Thoracic aorta (tissue), 2 donors: ENCODE results near the gene BCL6B. TPM values are rescaled to one million over a fixed set of nuclear protein-coding genes. Genes with fewer than 3 reads are reported as not detected.
"Not testable (repeated sequence)": the region's sequence is repeated elsewhere in the genome, so short reads cannot be mapped to it uniquely, and the experiment has no call there.

ENCODE experiments used
- ATAC-seq: fragments of 150-250 bp; one replicate; pipeline ENCODE4 v1.8.0; 2017; ENCODE audit warnings: low read depth; ENCODE audit not compliant: insufficient number of reproducible peaks, low FRiP score
- DNase-seq: peaks from one replicate; pipeline ENCODE4 v3.0.0-alpha.2; 2020; ENCODE audit warnings: low spot score
- H3K27ac ChIP-seq, 2 donors: fragments of 200-600 bp; sonication (generic); 1 replicate in 1 of 2; 2 replicates in 1 of 2; pipeline ENCODE4 v1.5.1; 2016; ENCODE audit warnings: mild to moderate bottlenecking in 2 of 2, moderate library complexity in 2 of 2
- H3K27me3 ChIP-seq: fragments of 200-600 bp; sonication (generic); replicated peaks from 2 replicates; pipeline ENCODE4 v1.6.0; 2016; ENCODE audit warnings: mild to moderate bottlenecking; ENCODE audit not compliant: insufficient read depth
- H3K36me3 ChIP-seq: fragments of 200-600 bp; sonication (generic); one replicate; pipeline ENCODE4 v1.5.1; 2016
- H3K4me1 ChIP-seq, 2 donors: fragments of 200-600 bp; sonication (generic); 1 replicate in 1 of 2; 2 replicates in 1 of 2; pipeline versions ENCODE4 v1.5.1 to v1.6.0; 2016; ENCODE audit warnings: low read depth in 2 of 2, mild to moderate bottlenecking in 1 of 2; ENCODE audit not compliant: control insufficient read depth in 1 of 2
- H3K4me3 ChIP-seq: fragments of 200-600 bp; sonication (generic); 2 replicates; pipeline ENCODE4 v1.5.1; 2016; ENCODE audit warnings: mild to moderate bottlenecking
- H3K9me3 ChIP-seq: fragments of 200-600 bp; sonication (generic); 2 replicates; pipeline ENCODE4 v1.5.1; 2016
- total RNA-seq, 2 donors: library from RNA; depleted of rRNA; stranded (reverse); fragments of >200 nt; gene quantifications; one replicate each; pipeline versions ENCODE4 v1.1.0 to v1.2.3, GENCODE V29; 2016
- TF ChIP-seq, protein P1 (sequence below): fragments of 200-600 bp; sonication (generic); IDR thresholded peaks from one replicate; pipeline ENCODE4 v1.5.1; 2019; ENCODE audit warnings: antibody characterized with exemption

Gene BCL6B
- total RNA-seq, 2 donors from 2014 or later, result 0.95 to 5.7 TPM

DNA sequence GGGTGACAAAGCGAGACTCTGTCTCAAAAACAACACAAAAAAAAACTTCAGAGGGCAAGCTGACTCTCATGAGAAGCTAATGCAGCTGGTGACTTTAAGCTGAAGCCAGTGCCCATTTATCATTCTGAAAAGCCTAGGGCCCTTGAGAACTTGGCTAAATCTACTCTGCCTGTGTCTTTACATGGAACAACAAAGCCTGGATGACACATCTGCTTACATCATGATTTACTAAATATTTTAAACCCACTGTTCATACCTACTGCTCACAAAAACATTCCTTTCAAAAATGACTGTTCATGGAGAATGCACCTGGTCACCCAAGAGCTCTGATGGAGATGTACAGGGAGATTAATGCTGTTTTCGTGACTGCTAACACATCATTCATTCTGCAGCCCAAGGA is 33.1 kb upstream of the BCL6B start:
- no peak overlapping the region for H3K4me3 ChIP-seq
- ATAC-seq, result no peak
- H3K27ac ChIP-seq, result no peak overlapping the region
- H3K27me3 ChIP-seq, result no peaks in the 10 kb centered on the region
- no peak for DNase-seq
- H3K9me3 ChIP-seq, result no peaks in the 10 kb centered on the region
- no peaks in the 10 kb centered on the region for H3K4me1 ChIP-seq
- no peaks in the 10 kb centered on the region for H3K36me3 ChIP-seq
- TF ChIP-seq, protein P1, sequence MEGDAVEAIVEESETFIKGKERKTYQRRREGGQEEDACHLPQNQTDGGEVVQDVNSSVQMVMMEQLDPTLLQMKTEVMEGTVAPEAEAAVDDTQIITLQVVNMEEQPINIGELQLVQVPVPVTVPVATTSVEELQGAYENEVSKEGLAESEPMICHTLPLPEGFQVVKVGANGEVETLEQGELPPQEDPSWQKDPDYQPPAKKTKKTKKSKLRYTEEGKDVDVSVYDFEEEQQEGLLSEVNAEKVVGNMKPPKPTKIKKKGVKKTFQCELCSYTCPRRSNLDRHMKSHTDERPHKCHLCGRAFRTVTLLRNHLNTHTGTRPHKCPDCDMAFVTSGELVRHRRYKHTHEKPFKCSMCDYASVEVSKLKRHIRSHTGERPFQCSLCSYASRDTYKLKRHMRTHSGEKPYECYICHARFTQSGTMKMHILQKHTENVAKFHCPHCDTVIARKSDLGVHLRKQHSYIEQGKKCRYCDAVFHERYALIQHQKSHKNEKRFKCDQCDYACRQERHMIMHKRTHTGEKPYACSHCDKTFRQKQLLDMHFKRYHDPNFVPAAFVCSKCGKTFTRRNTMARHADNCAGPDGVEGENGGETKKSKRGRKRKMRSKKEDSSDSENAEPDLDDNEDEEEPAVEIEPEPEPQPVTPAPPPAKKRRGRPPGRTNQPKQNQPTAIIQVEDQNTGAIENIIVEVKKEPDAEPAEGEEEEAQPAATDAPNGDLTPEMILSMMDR, result no peak

DNA sequence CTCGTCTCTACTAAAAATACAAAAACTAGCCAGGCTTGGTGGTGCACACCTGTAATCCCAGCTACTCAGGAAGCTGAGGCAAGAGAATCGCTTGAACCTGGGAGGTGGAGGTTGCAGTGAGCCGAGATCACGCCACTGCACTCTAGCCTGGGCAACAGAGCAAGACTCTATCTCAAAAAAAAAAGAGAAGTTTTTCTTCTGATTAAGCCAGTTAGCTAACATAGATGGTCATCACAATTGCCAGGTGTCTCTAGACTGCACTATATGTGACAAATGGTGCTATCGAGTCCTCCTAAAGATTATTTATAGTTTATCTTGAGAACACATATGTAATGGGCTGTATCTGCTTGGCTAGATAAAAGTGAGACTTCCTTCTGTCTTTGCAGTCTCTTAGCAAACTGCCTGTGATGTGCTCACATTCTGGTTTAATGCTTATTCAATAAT is 29.2 kb upstream of the BCL6B start:
- not testable (repeated sequence) for H3K9me3 ChIP-seq, ATAC-seq, H3K36me3 ChIP-seq, H3K27me3 ChIP-seq, DNase-seq, H3K27ac ChIP-seq, H3K4me3 ChIP-seq
- peaks cover 11 to 14% of the 10 kb centered on the region in 2 donors for H3K4me1 ChIP-seq

DNA sequence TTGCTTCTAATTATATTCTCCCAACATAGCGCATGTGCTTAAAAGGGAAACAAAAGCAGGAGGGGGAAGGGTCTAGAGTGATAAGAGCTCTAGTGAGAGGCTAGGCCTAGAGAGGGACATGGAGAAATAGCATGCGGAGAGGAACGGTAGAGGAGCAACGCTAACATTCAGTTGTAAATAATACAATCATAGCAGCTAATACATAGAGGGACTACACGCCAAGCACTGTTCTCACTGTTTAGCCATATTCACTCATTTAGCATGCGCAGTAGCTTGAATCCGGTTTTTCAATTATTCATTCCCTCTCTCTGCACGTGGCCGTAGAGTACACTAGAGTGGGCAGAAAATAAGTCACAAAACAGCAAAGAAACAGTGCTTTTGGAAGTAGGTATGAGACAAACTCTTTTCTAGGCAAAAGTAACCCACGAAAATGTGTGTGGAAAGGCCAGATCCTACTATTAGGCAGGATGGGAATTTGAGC is 28.7 kb upstream of the BCL6B start:
- Histone ChIP-seq H3K27ac (no peak overlapping the region), H3K4me1 (peaks cover 11 to 14% of the 10 kb centered on the region in 2 donors)
- TF ChIP-seq, protein P1, result no peak

DNA sequence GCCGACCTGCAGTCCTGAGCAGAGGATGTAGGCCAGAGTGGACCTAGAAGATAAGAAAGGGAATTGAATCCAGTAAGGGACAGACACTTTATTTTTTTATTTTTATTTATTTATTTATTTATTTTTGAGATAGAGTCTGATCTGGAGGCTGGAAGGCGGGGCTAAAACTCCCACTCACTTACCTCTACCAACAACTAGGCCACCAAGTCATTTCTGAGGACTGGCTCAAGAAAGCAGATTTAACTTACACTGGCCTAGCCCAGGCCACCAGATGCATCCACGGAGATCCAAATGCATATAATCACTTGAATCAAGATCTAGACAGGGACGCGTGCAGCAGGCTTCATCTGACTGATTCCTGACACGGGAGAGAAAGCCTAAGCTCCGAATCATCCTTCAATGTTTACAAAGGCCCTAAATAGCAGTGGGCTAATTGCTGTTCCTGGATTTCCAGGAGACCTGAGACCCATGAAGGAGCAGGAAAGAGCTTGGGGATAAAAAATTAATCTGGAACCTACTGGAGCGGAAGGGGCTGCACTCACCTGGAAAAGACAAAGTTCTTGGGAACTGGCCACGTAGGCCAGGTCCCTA is 28.1 kb upstream of the BCL6B start:
- H3K27ac ChIP-seq, result no peak overlapping the region
- no peaks in the 10 kb centered on the region for H3K27me3 ChIP-seq
- ATAC-seq (no peak), DNase-seq (no peak)
- peaks cover 5% of the 10 kb centered on the region for H3K36me3 ChIP-seq
- no peaks in the 10 kb centered on the region for H3K9me3 ChIP-seq
- H3K4me3 ChIP-seq, result no peak overlapping the region
- TF ChIP-seq, protein P1, result no peak
- H3K4me1 ChIP-seq, result peaks cover 11 to 14% of the 10 kb centered on the region in 2 donors

More for the DNA sequence above, 28.7 kb upstream of the BCL6B start:
- H3K27me3 ChIP-seq, result no peaks in the 10 kb centered on the region
- no peaks in the 10 kb centered on the region for H3K9me3 ChIP-seq
- no peak overlapping the region for H3K4me3 ChIP-seq
- ATAC-seq (no peak), DNase-seq (no peak)
- no peaks in the 10 kb centered on the region for H3K36me3 ChIP-seq

- Histone ChIP-seq H3K27me3 (no peaks in the 10 kb centered on the region), H3K9me3 (no peaks in the 10 kb centered on the region), H3K36me3 (peaks cover 12% of the 10 kb centered on the region), H3K4me1 (peaks cover 11 to 14% of the 10 kb centered on the region in 2 donors), H3K4me3 (peak within 1 kb of the TSS; percentile 70), H3K27ac (no peak within 1 kb of the TSS)
- DNase-seq (no peak), ATAC-seq (no peak)
- TF ChIP-seq, protein P1, result no peak
Measured at GRCh38 chr17:6995500-6996255, 27.2 kb upstream of the BCL6B start, which contains the start of gene ALOX12. Gene ALOX12, plus strand, starts transcription at chr17:6996049. Its CDS starts 69 bp downstream, at chr17:6996118.
